NCI-H2107 (cell line): ENCODE results near the gene PPP1R12B.
A peak's percentile ranks its signal among the peaks of the same experiment; 100 is the strongest.
"Not testable (repeated sequence)": the region's sequence is repeated elsewhere in the genome, so short reads cannot be mapped to it uniquely, and the experiment has no call there.

ENCODE experiments used
- DNase-seq: peaks from one replicate; lab custom pipeline; 2025; lab: John Stamatoyannopoulos, UW

PPP1R12B gene

DNA sequence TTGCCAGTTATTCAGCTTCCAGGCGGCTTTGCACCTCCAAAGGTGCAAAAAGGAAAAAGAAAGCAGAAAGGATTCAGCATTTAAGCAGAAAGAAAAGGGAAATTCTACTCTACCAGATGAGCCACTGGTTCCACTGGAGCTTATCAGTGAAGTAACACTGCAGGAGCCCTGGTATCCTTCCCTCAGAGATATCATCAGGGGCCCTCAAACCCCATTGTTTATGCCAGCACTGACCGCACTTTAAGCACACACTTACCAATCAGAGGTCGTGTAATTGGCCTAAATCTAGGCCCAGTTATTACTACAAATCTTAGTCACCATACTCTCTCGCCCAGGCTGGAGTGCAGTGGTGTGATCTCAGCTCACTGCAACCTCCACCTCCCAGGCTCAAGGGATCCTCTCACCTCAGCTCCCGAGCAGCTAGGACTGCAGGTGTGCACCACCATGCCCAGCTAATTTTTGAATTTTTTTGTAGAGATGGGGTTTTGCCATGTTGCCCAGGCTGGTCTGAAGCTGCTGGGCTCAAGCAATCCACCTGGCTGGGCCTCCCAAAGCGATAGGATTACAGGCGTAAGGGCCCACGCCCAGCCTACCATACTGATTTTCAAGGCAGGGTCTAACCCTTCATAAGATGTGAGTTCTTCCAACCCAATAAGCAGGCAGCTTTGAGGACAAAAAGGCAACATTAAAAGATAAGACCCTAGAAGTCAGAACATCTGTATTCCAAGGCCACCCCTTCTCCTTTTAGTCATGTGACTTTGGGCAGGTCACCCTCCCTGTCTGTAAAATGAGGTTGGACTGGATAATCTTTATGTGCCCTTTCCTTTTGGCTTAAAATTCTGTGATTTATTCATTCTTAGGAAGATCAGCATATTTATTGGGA is 236.4 kb downstream of the PPP1R12B start:
- DNase-seq, result no peak

DNA sequence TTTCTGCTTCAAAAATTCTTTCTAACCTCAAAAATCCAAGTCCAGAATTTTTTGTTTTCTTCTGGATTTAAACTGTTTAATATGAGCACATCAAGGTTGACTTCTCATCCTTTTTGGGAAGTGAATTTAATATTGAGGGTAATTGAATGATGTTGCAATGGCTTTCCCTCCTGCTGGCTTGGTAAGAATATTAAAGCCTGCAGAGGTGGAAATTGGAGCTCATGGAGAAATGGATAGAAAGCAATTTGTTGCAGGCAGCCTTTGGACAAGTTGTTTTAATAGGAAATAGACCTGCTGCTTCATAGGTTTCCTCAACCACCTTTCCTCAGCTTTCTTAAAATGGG is 237.1 kb downstream of the PPP1R12B start:
- DNase-seq, result no peak

DNA sequence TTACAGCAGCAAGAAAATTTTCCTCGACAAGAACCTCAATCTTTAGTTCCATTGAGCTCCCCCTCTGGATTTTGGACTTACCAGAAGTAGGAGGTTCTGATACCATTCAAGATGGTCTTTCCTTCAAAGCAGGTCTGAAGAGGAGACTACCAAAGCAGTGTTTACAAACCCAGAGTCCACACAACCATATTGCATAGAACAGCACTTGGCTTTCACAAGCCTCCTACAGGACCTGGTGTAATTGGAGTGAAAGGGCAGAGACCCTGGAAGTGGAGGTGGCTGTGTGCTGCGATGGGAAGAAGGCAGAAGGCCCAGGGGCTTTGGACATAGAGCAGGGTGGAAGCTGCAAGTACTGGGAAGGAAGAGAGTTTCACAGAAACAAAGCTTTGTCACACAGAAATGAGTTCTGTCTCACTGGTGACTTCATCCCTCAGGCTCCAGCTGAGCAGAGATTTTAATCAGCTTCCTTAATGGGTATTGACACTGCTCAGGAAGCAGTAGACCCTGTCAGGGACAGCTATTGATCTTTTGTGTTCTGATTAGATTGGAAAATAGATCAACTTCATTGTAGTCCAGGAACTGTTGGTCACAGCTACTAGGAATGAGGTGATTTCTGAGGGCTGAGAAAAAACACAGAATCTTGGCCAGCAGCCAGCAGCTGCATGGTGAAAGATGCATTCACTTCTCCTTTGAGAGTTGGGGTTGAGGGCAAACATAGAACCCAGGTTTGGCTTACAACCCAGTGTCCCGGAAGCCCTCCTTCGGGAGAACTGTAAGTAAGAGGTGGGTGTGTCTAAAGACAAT is 237.7 kb downstream of the PPP1R12B start:
- peak; percentile 31 for DNase-seq

DNA sequence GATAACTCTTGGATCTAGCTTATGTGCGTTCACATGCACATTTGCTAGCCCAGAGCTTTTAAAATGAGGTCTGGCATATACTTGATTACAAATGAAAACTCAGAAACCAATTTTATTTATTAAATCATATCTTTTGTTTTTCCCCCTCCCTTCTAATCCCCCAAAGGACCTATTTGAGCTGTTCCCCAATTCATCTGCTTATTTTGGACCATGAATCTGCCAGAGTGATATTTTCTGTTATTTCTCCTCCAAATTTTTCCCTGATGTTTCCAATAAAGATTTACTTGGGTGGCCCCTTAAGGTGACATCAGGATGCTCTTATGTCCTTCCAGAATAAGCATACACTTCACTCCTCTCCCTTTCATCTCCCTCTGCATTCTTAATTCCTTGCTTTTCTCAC is 238.4 kb downstream of the PPP1R12B start:
- no peak for DNase-seq

DNA sequence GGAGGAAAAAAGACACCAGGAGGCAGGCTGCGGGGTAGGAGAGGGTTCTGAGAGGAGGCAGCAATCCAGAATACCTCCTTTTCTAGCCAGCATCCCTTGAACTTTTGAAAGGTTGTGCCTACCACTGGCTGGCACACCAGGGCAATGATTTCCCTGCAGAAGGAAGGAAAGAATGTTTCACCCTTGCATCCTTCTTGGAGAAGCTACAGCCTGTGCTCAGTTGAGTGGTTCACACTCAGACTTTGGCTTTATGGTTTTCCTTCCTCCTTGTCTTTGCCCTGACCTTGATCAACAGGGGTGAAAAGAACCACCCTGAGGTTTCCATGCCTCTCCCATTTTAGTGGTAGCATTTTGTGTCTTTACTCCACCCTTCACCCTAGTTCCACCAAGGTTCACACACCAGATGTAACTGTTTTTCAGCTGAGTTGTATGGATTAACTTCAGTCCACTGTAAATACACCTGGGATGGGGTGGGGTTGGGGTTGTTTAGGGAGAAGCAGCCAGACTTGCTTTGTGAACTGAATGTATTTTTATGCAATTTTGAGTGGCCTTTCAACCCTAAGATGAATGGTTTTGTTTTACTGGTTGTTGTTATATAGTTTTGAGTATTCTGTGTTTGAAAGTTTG is 239.5 kb downstream of the PPP1R12B start:
- DNase-seq, result no peak

DNA sequence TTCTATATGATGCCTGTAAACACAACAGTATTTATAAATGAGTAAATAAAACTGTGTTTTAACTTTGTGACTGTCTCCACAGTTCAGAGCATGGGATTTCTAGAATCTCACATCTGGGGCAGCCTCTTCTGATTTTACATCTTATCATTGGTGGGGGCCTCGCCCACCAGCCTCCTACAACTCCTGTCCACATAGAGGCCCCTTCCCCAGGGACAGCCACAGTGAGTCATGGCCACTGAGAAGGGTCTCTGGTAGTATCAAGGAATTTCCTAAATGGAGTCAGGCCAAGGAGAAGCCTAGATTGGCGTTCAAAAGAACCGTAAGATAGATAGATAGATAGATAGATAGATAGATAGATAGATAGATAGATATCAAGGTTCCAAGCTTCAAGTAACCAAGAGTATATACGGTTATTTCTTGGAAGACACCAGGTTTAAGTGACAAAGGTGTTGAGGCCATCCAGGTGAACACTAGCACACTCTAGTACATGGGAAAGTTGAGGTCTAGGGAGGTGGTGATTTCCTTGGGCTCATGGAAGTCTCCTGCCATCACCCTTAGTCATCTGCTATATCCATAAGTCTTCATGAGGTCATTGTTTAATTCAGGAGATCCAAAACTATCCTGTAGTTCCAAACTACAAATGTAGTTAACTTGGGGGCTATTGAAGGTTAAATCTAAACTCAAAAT is 240.1 kb downstream of the PPP1R12B start:
- DNase-seq, result no peak

DNA sequence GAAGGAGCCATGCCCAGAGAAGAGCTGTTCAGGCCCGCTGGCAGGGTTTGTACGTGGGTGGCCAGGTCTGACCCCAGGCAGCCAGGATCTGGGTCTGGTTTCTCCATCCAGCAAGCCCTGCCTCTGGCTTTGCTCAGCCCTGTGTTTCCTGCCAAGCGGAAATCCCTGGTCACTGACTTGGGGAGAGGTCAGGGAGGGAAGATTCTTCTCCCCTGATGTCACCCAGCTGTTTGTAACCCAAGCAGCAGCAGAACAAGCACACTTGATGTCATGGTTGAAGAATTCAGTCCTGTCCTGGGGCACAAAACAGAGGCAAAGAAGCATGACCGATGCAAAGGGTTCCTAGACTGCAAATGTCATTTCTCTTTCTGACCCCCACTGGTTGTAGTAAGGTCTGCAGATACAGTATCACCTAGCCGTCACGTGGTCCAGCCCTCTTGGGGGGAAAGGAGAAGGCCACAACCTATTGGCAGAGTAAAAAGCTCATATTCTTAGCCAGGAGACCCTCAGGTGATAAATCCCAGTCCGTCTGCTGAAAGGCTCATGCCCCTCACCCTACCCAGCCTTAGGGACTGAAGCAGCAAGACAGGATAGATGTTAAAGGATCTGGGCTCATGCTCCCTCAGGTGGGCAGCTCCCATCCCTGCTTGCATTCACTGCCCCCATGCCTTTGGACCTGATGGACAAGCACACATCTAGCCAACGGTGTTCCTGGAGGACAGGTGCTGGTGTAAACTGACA is 240.9 kb downstream of the PPP1R12B start:
- no peak for DNase-seq

DNA sequence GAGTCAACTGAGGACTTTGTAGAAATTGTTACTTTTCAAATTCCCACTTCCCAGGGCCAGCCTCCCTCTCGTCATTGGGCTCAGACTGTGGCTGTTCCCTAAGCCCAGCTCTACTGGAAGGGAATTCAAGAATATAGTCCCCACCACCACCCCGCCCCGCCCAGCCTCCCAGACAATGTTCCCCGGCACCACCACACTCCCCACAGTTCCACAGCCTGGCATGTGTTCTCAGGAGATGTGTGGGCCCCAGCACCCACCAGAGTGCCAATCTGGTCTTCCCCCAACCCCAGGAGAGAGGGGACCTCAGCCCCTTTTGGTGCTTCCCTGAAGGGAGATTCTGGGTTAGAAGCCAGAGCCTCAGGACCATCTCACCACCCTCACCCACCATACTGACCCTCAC is 241.6 kb downstream of the PPP1R12B start:
- DNase-seq, result no peak

DNA sequence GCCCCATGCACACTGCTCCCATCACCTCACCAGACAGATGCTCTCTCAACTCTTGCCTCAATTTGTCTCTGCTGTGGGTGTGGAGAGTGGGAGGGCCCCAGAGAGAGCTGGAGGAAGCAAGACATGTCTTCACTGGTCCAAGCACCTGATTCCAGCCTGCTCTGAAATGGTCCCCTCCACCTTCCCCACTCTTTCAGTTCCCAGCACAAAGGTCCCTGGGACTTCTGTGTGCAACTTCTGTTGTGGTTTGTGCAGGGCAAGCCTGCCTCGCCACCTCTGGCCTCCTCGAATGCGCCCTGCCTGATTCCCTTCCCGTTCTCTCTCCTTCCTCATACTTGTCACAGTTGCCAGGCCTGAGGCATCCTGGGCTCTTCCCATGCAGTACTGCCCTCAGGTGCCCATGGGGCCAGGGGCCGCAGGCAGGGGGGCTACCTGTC is 242.5 kb downstream of the PPP1R12B start:
- DNase-seq, result no peak

DNA sequence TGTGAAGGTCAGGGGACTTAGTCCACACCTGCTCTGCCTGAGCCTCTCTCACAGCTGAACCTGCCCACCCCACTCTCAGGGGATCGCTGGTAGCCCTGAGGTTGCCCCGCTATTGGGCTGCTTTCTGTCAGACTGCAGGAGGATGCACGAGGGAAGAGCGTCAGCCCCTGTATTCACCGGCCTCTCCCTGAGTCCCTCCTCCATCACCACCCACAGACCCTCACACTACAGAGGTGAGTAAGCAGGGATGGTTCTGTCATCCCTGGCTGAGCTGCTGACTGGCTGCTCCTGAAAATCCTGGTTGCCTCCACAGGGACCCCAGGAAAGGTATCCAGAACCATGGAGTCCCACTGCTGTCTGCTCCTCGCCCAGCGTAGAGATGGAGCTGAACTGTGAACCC is 243.0 kb downstream of the PPP1R12B start:
- DNase-seq, result no peak

DNA sequence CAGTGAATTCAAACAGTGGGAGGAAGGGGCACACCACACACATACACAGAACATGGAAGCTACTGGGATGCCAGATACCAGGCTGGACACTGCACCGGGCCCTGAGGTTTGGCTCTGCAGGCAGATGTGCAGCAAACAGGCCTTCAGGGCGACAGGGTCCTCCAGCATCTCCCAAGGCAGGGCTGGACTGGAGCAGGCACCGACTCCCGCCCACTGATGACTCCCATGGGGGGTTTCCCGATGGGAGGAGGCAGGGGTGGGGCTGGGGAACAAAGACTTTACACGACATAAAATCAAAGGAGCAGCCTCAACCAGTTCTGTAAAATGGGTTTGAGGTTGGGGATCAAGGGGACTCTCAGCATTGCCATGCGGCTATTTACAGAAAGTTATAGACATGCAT is 243.6 kb downstream of the PPP1R12B start:
- no peak for DNase-seq

DNA sequence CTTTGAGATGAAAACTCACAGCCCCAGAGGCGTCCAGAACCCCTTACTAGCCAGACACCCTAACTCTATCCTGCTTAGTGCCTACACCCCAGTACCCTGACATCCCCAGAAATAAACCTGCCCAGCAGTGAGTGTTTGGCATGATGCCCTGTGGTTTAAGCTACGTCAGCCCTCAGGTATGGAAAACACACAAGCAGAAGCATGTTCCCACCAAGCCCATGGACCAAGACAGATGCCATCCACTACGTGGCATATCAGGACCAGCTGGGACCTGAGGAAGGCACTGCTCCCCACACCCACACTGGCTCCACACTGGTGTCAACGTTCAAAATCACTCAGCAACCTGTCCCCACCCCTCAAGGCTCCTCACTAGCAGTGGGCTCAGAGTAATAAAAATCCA is 245.3 kb downstream of the PPP1R12B start:
- DNase-seq, result no peak

DNA sequence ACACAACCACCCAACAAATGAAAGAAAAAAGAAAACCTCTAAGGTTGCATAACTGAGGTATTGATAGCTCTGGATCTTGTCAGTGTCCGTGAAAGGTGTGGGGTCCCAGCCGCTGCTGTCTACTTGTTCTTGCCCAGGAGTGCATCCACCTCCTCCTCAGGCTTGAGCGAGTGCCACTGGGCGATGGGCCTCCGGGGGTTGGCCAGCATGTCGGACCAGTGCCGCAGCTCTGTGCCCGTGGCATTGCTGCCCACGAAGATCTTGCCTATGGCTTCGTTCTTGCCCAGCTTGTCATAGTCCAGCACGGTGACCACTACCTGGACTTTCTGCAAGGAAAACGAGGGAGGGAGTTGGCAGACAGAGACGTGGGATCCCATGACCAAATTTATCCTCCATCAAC is 248.1 kb downstream of the PPP1R12B start:
- DNase-seq, result no peak

DNA sequence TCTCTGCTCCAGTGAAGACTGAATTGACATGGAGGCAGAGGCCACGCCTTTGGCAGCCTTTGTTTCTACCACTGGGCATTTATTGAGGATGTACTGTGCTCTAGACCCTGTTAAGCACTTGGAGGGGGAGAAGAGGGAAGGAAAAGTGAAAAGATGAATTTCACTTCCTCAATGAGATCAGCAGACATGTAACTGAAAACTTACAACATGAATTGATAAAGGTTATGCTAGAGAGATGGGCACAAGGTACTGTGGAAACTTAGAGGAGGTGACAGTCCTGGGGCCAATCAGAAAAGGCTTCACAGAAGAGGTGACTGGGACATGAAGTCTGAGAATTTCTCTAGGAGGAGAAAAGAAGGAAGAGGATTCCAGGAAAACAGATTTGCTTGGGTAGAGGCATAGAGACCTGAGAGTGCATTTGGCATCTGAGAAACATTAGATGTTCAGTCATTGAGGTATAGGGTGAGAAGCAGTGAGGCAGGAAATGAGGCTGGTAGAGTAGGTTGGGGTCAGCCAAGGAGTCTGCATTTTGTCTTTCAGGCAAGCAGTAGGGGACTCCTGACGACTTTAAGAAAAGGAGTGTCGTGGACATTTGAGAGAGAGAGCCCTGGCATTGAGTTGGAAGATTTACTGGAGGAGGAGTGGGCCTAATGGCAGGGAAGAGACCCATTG is 248.7 kb downstream of the PPP1R12B start:
- no peak for DNase-seq

DNA sequence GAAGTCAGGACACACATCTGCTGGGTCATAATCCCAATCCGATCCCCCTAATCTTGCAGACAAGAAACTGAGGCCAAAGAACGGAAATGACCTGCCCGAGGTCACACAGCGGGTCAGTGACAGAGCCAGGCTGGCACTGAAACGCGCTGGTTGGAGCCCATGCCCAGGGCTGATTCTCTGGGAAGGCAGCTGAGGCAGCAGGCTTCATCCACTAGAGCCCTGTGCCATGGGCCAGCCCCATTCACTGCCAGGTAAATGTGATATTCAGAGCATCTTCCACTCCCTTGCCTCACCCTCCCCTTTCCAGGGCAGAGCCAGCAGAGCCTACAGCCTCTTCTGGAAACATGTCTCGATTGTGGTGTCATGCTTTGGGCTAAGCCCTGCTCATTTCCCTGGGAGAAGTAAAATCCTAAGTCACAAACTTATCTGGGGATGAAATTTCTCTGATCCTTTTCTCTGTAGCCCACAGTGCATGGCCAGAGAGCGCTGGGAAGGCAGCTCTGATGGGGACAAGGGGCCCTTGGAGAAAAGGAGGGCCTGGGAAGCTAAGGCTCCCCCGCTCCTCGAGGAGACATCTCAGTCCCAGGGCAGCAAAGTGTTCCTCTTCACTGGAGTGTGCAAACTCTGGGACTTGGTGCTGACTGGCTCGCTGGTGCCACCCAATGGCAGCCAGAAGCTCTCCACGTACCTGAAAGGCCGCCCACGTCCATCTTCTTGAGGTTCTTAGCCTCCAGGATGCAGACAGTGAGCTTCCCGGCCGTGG is 251.4 kb downstream of the PPP1R12B start:
- peak; percentile 36 for DNase-seq

DNA sequence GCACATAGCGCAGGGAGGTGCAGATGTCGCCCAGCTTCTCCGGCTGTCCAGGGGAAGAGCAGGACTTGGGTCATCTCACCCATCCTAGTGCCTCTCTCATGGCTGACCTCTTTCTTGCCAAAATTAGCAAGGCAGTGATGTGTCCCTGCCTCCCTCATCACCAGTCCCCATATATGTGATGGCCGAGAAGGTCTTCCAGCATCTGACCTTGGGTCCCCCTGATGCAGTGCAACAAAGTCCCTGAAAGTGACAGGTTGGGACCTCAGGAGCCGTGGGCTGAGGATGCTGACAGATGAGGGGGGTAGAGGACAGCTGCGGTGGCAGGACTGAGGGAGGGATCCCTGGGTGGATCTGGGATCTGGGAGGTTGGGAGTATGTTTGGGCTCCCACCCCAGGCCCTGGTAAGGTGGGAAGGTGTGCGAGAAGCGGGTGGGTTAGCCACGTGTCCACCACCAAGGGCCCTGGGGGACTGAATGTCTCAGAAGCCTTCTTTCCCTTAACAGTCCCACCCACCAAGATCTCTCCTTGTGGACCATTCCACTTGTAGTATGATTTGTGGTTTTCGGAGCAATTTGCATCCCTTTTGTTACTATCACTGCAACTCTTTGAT is 252.0 kb downstream of the PPP1R12B start:
- DNase-seq, result no peak

DNA sequence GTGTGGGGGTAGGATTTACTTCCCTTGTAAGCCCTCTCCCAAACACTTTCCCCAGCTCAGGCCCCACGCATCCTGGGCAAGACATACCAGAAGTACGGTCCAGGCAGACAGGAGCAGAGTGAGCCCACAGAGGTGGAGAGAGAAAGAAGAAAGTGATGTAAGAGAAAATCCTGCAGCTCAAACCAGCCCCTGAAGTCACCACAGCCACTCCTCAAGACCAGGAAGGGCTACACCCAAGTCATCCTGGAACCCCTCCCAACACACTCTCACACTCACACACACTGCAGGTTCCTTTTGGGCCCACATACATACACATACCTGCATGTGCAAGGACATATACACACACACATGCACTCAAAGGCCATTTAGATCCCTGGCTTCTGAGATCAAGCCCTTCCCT is 254.9 kb downstream of the PPP1R12B start:
- DNase-seq, result no peak

DNA sequence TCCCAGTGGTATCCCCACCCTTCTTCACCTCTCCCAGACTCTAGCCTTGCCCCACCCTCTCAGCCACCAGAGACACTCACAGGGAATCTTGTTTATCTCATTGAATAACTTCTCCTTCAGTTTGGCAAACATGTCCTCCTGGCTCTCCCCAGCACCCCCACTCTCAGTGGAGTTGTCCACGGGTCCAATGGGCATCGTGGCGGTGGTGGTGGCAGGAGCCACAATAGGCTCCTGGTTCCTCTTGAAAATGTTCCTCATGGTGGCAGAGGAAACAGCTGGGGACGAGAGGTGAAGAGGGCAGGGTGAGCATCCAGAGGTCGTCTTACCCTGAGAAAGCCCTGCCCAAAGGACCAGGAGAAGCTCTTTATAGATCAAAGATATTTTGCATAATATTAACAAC is 257.0 kb downstream of the PPP1R12B start:
- DNase-seq, result no peak

DNA sequence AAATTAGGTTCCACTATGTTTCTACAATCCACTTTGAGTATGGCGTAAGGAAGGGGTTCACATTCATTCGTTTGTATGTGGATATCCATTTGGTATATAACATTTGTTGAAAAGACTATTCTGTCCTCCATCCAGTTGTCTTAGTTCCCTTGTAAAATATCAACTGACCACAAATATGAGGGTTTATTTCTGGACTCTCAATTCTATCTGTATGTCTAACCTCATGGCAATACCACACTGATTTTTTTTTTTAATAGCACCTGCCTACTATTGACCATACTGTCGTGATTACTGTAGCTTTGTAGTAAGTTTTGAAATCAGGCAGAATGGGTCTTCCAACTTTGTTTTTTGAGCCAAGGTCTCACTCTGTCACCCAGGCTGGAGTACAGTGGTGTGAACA is 263.5 kb downstream of the PPP1R12B start:
- not testable (repeated sequence) for DNase-seq

DNA sequence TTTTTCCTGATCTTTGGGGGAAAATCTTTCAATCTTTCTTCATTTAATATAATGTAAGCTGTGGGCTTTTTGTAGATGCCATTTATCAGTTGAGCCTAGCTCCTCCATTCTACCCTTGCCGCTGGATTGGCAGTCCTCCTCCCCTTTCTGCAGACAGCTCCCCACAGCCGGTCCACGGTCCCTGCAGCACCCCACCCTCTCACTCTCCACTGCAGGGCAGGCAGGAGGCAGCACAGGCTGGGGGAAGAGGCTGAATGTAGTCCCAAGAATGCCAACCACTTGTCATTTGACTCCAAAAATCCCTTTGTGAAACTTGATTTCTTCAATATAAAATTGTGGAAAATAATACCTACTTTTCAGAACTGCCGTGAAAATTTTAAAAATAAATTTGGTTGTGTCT is 265.1 kb downstream of the PPP1R12B start:
- no peak for DNase-seq
